ENCODE measurements around the gene HOXA13.

The HOXA13 gene

DNA sequence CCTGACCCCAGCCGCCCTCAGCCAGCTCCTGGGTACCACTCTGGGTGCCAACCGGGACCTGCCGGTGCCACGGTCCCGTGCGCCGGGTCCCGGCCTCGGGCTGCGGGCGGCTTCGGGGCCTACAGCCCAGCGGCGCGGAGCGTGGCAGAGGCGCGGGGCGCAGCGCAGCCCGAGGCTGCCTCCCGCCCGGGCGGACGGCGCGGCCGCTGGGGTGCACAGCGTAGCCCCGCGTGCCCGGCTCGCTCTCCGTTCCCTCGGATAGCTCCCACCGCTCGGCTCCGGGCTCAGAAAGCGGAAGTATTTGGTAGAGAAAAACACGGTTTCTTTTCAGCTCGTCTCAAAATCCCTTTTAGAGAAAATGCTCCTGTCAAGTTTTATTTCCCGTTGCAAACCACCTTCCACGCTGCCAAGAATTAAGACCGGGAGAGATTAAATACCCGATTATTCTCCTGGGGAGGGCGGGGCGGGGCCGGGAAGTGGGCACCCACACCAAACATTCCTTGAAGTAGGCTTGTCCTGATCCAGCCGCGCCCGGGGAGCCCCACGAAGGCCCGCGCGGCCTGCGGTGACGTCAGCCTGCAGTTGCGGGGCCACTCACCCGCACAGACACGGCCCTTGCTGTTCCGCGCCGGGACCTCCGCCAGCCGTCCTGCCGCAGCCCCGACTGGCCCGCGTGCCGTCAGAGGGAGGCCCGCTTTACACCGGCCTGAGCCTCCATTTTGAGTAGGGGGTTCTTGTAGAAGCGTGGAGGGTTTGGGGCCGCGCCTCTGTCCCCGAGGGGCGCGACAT, 7.2 kb downstream of the HOXA13 start:
- DNase-seq (ENCODE audit: low spot score): no peak

DNA sequence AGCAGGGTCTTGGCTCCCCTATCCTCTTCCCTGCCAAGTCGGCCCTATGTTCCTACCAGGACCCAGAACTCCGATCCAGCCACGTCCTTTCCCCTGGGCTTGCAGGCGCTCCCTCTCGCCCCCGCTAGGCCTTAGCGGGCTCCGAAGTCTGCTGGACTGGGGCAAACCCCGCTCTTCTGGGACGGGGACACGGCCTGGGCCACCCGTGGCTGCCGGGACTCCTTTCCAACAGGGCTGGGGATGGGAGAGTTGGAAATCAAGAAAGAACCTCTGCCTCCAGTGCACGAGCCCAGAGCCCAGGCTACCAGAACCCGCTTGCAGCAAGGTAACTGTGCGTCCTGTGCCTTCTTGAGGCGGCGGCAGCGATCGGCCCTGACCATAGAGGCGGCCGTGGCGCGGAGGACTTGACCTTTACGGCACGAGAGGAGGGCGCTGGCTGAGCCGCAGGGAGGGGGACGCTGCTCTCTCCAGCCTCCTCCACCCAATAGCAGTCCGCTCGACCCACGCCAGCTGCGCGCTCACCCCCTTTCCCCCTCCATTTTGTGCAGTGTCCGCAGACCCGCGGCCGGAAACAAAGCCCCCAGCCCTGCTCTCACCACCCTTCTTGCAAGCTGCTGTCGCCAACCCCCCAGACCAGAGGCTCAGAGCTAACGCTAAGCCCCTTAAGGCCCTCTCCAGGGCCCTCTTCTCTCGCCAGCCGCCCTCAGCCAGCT, 7.9 kb downstream of the HOXA13 start:
- no peak for DNase-seq (ENCODE audit: low spot score)

DNA sequence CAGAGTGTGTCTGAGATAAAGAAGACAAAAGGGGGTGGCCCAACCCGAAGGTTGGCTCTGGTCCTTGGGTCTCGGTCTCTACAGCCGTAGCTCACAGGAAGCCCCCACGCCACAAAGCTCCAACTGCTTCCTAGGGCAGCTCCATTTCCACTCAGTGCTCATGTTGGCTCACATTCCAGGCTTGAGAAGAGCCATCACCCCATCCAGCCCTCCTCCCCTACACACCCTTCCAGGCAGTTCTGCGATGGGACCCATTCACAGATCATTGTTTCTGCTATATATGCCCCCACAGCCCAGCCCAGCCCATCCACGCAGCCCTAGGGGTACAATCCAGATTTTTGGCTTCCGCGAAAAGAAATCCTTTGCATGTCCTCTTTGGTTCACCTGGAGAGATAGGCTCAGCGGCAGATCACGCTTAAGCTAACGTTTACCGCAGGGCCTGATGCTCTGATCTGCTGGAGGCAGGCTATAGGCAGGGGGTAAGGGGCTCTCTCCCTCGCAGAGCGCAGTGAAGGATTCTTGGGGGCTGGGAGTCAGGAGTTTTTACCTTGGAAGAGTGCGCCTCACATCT, 8.6 kb downstream of the HOXA13 start:
- DNase-seq (ENCODE audit: low spot score): no peak

DNA sequence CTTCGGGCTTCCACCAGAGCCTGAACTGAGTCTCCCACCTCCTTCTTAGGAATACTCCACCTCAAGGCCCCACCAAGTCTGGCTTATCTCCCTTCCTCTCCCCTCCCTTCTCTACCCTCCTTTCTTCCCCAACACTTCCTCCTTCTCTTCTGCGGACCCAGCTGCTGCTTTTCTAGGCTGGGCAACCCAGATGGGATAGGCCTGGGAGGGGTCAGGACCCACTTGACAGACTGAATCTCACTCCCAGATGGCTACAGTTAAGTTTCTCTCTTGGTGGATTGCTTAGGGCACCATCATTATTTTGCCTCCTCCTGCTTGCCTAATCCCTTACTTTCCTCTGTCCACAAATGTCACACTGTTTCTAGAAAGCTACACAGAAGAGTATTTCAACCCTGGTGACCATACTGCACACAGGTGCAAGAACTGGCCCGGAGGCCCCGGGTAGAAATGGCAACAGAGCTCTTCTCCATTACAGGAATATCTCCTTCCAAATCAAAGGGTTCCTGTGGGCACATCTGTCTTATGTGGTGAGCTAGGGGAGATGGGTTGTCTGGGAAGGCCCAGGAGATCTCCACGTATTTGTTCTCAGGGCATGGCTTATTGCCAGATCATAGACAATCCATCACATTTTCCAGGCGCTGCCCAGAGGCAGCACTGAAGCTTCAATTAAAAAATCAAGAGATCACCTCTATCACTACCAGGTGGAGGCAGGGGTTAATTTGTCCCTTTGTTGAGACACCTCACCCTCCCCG, 9.7 kb downstream of the HOXA13 start:
- DNase-seq (ENCODE audit: low spot score): no peak

DNA sequence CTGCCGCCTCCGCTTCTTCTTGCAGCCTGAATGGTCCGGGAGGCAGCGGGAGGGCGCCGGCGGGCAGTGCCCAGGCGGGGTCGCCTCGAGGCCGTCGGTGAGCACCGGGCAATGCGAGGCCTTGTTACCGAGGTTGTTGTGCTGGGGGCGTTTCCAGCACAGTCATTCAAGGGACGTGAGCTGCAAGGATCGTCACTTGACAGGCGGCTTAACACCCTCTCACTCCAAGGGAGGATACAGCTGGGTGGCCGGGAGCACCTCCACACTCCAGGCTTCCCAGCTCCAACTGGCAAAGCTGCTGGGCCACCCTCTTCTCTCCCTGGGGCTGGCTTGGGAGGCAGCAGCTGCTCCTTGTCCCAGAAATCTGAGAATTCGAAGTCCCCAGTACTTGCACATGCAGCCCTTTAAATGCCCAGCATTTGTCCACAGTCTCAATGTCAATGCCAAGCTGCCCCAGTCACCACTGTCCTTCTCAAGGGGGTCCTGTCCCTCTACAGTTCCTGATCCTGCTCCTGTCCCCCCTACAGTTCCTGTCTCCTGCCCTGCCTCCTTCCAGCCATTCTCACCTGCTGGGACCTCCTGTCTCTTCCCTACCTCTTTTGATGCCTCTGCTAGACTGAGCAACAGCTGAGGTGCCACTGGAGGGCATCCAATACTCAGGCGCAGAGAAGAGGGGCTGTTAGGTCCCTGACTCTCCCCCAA, 10.4 kb downstream of the HOXA13 start:
- no peak for DNase-seq (ENCODE audit: low spot score)

DNA sequence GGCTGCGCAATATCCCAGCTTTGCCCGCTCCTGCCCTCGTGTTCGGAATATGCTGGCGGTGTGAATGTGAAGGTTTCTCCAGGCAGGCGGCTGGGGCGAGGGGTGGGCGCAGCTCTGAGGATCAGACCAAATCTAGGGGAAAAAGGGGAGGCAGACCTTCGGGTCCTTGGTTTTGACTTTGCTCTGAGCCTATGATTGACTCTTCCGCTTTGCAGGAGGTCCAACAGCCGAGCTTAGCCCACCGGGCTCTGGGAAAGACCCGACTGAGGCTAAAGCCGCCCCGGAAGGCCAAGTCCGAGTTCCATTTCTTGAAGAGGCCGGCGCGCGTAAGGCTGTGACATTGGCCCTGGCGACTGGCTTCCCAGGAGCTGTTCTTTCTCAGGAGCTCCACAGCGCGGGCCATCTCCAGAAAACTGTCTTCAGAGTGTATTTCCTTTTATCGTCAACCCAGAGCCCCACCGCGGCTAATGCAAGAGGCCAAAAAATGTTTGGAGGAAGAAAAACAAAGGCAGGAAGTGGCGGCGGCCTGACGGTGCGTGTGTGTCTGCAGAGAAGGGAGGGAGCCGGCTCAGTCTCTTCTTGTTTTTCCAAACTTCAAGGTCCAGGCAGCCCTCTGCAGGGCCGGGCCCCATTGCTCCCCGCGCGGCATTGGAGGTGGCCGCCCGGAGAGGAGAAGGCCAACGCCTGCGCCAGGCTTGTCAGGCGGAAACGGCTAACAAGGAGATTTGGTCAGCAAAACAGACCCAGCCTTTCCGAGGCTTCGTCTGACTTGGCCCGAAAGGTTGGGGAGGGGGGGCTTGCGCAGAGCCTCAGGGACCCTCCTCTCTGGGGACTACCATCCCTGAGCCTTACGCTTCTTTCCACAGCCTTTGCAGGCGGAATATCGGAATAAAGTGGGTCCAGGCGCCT, 11.3 kb downstream of the HOXA13 start:
- no peak for DNase-seq (ENCODE audit: low spot score)

DNA sequence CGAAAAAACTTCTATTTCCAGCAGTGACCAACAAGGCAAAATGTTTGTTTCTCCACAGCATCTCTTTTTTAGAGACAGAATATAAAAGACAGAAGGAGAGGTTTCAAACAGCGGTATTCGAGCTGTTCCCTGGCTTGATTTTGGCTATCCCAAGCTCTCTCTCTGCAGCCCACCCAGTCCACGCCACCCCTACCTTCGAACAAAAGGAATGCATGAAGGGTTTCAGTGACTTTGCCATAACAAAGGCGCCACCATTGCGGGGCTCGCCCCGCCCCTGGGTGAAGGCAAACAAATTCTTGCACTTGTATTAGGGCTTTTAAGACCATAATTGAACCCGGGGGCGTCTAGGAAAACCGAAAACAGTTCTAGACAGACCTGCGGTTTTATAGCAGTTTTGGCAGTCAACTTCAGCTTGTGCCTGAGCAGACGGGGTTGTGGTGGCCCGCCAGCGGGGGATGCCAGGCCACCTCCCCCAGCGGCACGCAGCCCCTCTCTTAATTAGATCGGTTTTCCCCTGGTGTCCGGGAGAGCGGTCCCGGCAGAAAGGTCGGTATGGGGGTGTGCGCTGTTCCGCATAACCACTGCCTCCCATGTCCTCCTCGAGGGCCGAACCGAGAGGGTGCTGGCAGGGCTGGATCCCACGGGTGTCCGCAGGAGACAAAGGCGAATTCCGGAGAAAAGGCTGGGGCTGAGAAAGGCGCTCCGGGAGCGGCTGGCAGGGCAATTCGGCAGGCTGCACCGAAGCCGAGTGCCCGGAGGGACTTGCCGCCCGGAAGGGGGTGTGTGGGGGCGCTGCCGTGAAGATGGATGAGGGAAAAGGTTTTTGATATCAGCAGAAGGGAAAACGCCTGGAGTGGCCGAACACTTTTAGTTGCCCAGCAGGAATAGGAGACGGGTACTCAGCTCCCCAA, 12.2 kb downstream of the HOXA13 start:
- DNase-seq (ENCODE audit: low spot score): no peak

DNA sequence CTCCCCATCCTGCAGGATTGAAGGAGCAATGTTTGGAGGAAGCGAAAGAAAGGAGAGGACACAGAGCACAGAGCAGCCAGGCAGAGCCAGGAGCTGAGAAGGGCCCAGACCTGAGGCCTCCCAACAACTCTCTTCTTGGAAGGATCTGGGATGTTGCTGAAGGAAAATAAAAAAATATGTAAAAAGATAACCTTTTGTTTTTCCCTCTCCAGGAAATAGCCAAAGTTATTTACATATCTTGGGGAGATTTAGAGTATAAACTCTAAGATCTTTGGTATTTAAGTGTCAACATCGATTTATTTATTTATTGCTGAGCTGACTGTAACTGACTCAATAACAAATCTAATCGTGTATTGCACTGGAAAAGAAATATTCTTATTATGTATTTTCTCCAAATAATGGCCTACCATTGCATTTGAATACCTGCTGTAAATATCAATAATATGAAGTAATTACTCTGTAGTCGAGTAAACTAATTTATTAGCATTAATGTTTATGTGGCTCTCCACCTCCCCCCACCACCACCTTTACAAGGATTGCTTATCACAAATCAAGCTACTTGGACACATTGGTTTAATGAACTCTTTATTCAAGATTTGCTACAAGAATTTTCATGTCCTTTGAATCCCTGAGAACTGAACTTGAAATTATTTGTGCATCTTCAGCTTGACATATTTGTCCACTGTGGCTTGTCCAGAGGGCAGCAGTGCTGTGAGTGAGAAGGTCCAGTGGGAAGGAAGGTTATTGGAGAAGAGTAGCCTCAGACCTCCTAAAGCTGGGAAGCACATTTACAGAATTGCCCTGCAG, 13.0 kb downstream of the HOXA13 start:
- no peak for DNase-seq (ENCODE audit: low spot score)

DNA sequence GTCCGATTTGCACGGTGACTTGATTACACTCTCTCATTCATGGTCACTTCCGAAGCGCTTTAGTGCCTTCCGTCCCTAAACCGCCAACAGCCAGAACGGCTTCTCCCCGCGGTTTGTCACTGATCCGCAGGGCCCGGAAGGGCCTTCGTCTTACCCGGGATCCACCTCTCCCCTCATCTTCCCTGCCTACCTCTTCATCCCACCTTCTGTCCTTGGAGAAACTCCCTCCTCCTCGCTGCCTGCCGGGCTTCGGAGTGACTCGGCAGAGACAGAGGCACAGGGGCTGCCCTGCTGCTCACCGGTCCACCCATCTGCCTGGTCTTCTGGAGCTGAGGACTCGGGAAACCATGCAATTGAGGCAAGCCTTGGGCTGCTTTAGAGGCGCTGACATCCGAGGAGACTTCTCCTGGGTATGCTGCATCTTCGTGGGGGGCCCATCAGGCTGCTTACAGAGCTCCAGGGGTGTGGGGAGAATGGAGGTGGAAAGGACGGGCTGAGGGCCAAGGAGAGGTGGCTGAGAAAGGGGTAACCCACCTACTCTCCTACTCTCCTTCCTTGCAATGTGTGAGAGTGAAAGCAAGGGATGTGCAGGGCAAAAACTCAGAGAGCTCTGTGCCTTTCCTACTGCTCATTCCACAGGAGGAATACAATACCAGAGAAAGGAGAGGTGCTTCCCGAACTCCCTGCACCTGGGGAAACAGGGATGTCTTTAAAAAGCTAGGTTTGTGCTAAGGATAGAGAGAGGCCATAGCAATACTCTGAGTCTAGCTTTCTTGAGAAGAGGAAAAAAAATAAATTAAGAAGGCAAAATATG, 13.8 kb downstream of the HOXA13 start:
- no peak for DNase-seq (ENCODE audit: low spot score)

DNA sequence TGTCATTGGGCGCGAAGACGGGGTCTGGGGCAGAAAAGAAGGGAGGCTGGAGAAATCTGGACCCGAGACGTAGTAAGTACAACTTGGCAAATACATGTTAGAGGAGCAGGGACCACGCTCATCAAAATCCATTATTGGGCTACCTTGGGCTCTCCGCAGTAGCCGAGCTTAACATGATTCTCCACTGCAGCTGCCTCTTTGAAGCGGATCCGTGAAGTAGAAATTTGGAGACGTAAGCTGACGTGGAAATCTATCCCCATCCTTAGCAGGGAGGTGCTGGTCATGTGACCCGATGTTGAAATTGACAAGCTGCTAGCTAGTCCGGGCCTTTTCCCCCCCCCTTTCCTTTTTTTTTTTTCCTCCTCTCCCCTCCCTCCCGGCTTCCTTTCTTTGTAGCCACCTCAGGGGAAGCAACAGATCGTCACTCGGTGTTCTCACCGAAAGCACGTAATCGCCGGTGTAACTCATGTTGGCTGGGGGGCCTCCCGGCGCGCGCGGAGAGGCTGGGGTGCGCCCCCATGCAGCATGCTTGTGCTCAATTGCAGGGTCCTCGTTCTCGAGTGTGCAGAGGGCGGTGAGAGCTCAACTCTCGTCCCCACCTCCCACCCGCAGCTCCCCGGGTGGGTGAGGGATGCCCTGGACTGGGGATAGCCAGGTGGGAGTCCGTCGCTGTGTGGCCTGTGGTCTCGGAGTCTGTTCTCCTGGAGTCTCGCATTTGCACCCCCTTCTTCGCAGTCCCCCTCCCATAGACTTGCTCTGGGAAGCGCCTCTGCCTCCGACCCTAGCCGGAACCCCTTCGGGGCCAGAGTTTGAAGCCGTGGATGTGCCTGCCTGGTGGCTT, 14.7 kb downstream of the HOXA13 start, which contains the start of gene HOXA11:
Gene HOXA11, minus strand, starts transcription at position 220 of the 841 bp plus-strand sequence. Its CDS starts 88 bp downstream, at position 132.
- peak; percentile 87 for DNase-seq (ENCODE audit: low spot score)

DNA sequence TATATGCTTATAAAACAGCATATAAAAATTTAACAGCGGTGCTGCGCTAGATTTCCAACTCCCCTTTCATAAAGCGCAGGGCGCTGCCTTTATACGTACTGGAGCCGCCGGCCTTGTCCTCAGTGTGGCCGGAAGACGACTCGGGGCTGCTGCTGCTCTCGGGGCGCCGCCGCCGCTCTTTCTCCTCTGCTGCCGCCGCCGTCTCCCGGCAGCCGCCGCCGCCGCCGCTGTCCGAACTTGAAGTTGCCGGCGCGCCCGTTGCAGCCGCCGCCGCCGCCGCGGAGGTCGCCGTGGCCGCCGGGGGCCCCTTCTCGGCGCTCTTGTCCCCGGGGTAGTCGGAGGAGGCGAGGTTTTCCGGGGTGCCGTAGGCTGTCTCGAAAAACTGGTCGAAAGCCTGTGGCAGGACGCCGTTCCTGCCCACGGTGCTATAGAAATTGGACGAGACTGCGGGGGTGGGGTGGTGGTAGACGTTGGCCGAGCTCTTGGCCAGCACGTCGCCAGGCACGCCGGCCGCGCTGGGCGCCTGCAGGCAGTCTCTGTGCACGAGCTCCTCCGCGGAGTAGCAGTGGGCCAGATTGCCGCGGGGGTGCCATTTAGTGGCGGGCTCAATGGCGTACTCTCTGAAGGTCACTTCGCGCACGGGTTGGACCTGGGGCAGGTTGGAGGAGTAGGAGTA, 15.4 kb downstream of the HOXA13 start:
- no peak for DNase-seq (ENCODE audit: low spot score)

DNA sequence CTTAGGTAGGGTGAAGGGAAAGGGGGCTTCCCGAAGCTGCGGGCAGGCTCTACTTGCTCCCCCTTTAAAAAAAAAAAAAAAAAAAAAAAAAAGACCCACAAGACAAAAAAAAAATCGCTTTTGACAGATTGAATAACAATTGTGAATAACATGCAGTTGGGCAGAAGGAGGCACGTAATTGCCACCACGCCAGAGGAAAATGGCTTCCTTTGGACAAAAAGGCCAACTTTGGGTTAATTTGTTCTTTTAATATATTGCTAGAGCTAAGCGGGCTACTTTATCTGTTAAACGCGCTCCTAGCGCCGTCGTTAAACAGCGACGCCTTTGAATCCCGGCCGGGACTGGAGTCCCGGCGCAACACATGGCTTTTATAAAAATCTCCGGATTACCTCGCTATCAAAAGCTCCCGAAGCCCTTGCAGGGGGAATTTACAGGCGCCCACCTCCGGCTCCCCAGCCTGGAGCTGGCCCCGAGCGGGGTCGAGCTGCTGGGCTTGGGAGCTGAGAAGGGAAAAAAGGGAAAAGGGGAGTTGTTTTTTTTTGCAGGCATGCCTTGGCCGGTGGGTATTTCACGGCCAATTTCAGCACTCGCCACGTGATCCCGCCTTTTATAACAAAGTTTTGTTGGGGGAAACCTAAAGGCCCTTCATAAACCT, 16.1 kb downstream of the HOXA13 start:
- no peak for DNase-seq (ENCODE audit: low spot score)

DNA sequence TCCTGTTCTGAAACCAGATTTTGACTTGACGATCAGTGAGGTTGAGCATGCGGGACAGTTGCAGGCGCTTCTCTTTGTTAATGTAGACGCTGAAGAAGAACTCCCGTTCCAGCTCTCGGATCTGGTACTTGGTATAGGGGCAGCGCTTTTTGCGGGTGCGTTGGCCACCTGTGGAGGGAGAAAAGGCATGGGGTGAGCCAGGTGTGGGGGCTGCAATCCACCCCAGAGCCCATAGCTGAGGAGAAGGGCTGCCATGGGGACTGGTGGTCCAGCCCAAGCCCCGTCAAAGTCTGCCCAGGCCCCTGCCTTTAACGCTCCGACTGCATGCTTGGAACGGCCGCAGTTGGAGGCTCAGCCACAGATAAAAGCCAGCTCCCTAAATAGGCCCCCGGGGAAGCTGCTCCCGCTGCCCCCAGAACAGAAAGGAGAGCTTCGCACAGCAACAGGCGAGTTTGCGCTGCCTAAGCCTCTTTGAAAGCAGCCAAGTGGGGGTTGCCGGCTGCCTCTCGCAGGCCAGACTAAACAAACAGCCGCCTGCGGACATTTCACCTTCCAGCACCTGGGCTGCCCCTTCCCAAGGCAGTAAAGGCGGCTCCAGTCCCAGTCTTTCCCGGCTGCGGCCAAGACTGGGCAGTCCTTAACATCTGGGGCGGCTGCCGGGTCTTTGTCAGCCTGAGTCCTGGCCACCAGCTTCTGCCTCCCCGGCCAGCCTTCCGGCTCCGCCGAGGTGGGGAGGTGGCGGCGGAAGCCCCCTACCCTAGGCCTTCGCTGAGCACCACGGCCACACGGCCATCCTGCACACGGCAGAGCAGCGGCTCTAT, 16.8 kb downstream of the HOXA13 start:
- no peak for DNase-seq (ENCODE audit: low spot score)

DNA sequence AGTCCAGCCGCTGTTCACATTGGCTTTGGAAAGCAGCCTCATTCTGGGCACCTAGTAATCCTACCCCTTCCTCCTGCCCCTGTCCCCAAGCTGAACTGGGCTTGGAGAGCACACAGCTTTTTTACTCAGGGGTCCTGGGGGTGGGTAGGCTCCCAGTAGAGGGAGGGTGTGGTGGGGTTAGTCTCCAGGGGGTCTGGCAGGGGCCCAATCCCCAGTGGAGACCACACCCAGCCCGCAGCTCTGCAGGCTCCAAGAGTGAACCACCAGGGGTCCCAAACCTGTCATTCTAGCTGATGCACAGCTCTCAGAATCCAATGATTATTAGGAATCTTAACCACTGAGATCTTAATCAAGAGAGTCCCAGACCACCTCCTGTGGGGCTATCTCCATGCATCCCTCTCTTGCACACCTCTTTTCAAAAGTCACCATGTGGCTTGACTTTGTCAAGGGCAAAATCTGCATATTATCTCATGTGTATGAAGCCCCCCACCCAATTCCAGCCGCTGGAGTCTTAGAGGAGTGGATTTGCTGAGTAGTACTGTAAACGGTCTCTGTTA, 17.5 kb downstream of the HOXA13 start:
- no peak for DNase-seq (ENCODE audit: low spot score)
